Stimulated activated naive B cell treated with anti-CD40 and anti-IgM and Interleukin-4, amounts not matched to agents 10 μg/mL and 1 μg/mL and 100 μg/mL, for 72 hours (primary cell): ENCODE measurements around the gene PTPRJ.
A peak's percentile ranks its signal among the peaks of the same experiment; 100 is the strongest.

Experiments used
- ATAC-seq, 2 donors: fragments of 150-1000 bp; cut with Tn5 transposase; replicated peaks; 2 replicates each; pipeline ENCODE4 v1.10.0; 2021; ENCODE audit warnings: moderate library complexity in 1 of 2
- DNase-seq: peaks from one replicate; pipeline ENCODE4 v3.0.0; 2021
- H3K27ac Mint-ChIP-seq: one replicate; pipeline ENCODE4 v1.8.0; 2022; ENCODE audit warnings: mild to moderate bottlenecking, mixed read lengths
- H3K27me3 Mint-ChIP-seq, 2 donors: one replicate each; pipeline ENCODE4 v1.8.0; 2022; ENCODE audit warnings: mixed read lengths in 2 of 2
- H3K36me3 Mint-ChIP-seq, 2 donors: one replicate each; pipeline ENCODE4 v1.8.0; 2022; ENCODE audit warnings: mixed read lengths in 2 of 2, mild to moderate bottlenecking in 1 of 2
- H3K4me1 Mint-ChIP-seq, 2 donors: one replicate each; pipeline ENCODE4 v1.8.0; 2022; ENCODE audit warnings: mixed read lengths in 2 of 2, mild to moderate bottlenecking in 1 of 2
- H3K4me3 Mint-ChIP-seq, 2 donors: one replicate each; pipeline ENCODE4 v1.8.0; 2022; ENCODE audit warnings: mild to moderate bottlenecking in 2 of 2, mixed read lengths in 2 of 2, moderate library complexity in 1 of 2
- H3K9me3 Mint-ChIP-seq, 2 donors: one replicate each; pipeline ENCODE4 v1.8.0; 2022; ENCODE audit warnings: mixed read lengths in 2 of 2, mild to moderate bottlenecking in 1 of 2

The PTPRJ gene

GRCh38 chr11:48093795-48094642, 113.7 kb downstream of the PTPRJ start:
- Mint-ChIP-seq H3K4me3 (peak overlapping the region in 1 of 2 donors; percentile 6), H3K9me3 (no peaks in the 10 kb centered on the region), H3K27ac (peak overlapping the region; percentile 63), H3K27me3 (no peaks in the 10 kb centered on the region), H3K4me1 (peaks cover 42 to 69% of the 10 kb centered on the region in 2 donors), H3K36me3 (peaks cover 2 to 7% of the 10 kb centered on the region in 2 donors)
- ATAC-seq (peak; percentile 73 to 80), DNase-seq (peak; percentile 14)

GRCh38 chr11:48094643-48095339, 114.4 kb downstream of the PTPRJ start:
- Mint-ChIP-seq H3K4me1 (peaks cover 46 to 67% of the 10 kb centered on the region in 2 donors), H3K36me3 (peaks cover 2 to 7% of the 10 kb centered on the region in 2 donors), H3K27ac (peak overlapping the region; percentile 63), H3K4me3 (peak overlapping the region in 1 of 2 donors; percentile 6), H3K9me3 (no peaks in the 10 kb centered on the region), H3K27me3 (no peaks in the 10 kb centered on the region)
- no peak for DNase-seq
- ATAC-seq = no peak

- H3K9me3 Mint-ChIP-seq = no peaks in the 10 kb centered on the region
- H3K36me3 Mint-ChIP-seq = peaks cover 2 to 7% of the 10 kb centered on the region in 2 donors
- DNase-seq (no peak), ATAC-seq (no peak)
- no peak overlapping the region for H3K4me3 Mint-ChIP-seq
- no peaks in the 10 kb centered on the region for H3K27me3 Mint-ChIP-seq
- H3K4me1 Mint-ChIP-seq = peaks cover 38 to 59% of the 10 kb centered on the region in 2 donors
- H3K27ac Mint-ChIP-seq = no peak overlapping the region
These were observed 115.6 kb downstream of the PTPRJ start for GRCh38 chr11:48095779-48096470.

GRCh38 chr11:48096588-48097525, 116.5 kb downstream of the PTPRJ start:
- DNase-seq (no peak), ATAC-seq (no peak)
- Mint-ChIP-seq H3K9me3 (no peaks in the 10 kb centered on the region), H3K4me3 (no peak overlapping the region), H3K27ac (peak overlapping the region; percentile 77), H3K36me3 (peaks cover 2 to 7% of the 10 kb centered on the region in 2 donors), H3K4me1 (peaks cover 35 to 59% of the 10 kb centered on the region in 2 donors), H3K27me3 (no peaks in the 10 kb centered on the region)

- Mint-ChIP-seq H3K9me3 (no peaks in the 10 kb centered on the region), H3K4me3 (no peak overlapping the region), H3K27me3 (no peaks in the 10 kb centered on the region), H3K36me3 (peaks cover 2 to 7% of the 10 kb centered on the region in 2 donors), H3K4me1 (peaks cover 41 to 69% of the 10 kb centered on the region in 2 donors), H3K27ac (no peak overlapping the region)
- ATAC-seq (no peak), DNase-seq (no peak)
These were observed 117.7 kb downstream of the PTPRJ start for GRCh38 chr11:48098024-48098423.

DNA sequence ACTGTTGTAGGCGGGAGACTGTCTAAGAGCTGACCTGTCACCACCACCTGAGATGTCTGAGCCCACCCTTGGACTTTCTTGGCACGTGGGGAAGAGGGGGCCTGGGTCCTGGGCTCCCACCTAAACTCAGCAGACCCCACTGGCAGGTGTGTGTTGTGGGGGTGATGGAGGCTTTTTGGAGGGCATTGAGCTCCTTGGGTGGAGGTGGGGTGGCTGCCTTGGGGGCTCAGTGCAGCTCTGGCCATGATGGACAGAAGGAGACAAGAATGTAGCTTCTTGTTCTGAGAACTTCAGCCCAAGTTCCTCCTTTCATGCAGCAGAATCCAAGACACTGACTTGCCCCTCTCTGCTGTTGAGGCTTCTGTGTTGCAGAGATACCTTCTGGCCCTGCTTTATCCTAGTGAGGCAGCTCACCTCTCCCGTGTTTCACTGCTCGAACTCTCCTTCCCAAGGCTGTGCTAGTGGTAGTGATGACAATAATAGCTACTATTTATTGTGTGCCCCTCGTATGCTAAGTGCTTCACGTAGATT, 119.6 kb downstream of the PTPRJ start:
- no peak for DNase-seq
- no peak overlapping the region for H3K4me3 Mint-ChIP-seq
- peak overlapping the region; percentile 65 for H3K27ac Mint-ChIP-seq
- peaks cover 2 to 3% of the 10 kb centered on the region in 2 donors for H3K36me3 Mint-ChIP-seq
- ATAC-seq = no peak
- H3K4me1 Mint-ChIP-seq = peaks cover 40 to 70% of the 10 kb centered on the region in 2 donors
- H3K27me3 Mint-ChIP-seq = no peaks in the 10 kb centered on the region
- H3K9me3 Mint-ChIP-seq = no peaks in the 10 kb centered on the region

DNA sequence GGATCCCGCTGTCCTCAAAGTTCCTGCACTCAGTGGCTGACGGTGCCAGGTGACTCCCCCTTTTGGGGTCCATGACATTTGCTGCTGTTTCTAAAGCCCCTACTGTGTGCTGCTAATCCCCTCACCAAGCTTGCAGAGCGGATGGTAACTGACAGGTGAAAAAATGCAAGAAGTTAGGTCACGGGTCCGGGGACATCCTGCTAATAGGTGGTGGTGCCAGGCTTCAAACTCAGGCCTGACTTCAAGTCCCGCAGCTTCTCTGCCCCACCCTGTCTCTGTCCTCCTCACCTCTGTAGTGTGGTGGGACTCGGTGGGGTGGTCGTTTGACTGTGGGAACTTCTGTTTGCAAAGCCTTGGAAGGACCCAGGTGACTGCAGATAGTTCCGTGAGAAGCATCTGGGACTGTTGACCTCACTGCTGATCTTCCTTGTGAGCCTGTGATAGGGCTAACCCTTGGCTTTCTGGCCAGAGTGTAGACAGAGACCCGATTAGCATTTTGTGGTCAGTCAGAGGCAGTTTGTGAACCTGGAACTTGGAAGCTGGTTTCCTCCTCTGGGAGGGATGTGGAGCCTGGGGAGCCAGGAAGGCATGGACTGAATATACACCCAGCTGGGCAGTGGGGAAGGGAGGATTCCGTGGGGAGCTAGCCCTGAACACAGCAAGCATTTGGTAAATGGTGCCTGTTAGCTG, 120.8 kb downstream of the PTPRJ start:
- Mint-ChIP-seq H3K4me1 (peaks cover 44 to 72% of the 10 kb centered on the region in 2 donors), H3K27ac (peak overlapping the region; percentile 33), H3K36me3 (no peaks in the 10 kb centered on the region), H3K9me3 (no peaks in the 10 kb centered on the region), H3K4me3 (no peak overlapping the region), H3K27me3 (no peaks in the 10 kb centered on the region)
- DNase-seq = no peak
- no peak for ATAC-seq

DNA sequence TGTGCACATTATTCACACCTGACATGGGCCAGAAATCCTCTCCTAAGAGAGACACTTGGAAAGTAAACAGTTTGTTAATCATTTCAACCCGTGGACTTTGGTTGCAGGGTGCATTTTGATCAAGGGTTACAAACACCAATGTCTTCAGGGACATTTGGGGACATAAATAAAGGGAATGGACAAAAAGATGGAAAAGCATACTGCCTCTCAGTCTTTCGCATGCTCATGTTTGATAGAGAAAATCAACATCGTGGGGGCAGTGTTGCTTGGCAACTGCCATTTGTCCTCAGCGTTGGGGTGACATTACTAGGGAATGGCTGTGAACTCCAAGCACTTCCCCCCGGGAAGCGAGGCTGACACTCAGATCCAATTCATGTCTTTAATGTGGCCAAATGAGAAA, 121.6 kb downstream of the PTPRJ start:
- no peak overlapping the region for H3K27ac Mint-ChIP-seq
- no peaks in the 10 kb centered on the region for H3K36me3 Mint-ChIP-seq
- ATAC-seq (no peak), DNase-seq (no peak)
- H3K4me1 Mint-ChIP-seq = peaks cover 46 to 72% of the 10 kb centered on the region in 2 donors
- H3K27me3 Mint-ChIP-seq = no peaks in the 10 kb centered on the region
- H3K9me3 Mint-ChIP-seq = no peaks in the 10 kb centered on the region
- no peak overlapping the region for H3K4me3 Mint-ChIP-seq

DNA sequence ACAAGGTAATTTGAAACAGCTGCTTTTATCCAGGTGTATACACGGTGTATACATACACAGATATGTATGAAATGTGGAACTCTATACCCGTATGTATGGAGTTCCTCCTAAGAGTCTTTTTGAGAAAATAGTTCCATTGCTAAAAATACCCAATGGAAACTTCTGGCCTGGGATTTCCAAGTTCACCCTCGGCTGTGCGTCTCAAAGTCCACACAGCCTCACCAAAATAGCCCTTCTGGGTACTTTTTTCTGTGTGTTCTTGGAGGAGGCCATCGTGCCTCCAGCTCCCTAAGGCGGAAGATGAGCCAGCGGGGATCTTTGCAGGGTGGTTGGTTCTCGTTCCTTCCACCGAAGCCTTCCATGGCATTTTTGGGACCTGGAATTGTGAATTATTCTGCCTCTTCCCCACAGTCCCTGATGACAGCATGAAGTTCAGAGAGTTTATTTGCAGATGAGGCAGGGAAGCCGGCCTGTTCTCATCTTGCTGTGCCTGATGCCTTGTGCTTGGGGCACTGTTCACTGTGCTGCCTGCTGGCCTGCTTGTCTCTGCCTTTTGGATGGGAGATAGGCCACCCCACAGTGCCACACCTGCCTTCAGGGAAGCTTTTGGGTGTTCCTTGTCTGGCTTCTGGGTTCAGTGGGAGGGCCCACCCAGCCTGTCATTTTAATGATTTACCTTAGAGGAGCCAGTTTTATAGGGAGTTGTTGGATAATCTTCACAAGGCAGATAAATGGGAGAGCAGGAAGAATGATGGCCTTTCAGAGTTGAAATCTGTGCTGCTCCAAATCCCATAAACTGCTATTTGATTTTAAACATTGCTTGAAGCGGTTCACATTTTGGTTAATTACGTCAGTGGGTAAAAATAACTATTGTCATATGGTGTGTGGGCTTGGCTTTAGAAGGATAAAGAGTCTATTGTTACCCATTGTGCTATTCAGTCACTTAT, 123.5 kb downstream of the PTPRJ start:
- no peaks in the 10 kb centered on the region for H3K36me3 Mint-ChIP-seq
- H3K27me3 Mint-ChIP-seq = no peaks in the 10 kb centered on the region
- H3K27ac Mint-ChIP-seq = peak overlapping the region; percentile 62

GRCh38 chr11:48104568-48104924, 124.2 kb downstream of the PTPRJ start:
- no peak for ATAC-seq

More for the DNA sequence above, 123.5 kb downstream of the PTPRJ start:
- DNase-seq (no peak), ATAC-seq (no peak)
- Mint-ChIP-seq H3K4me3 (peak overlapping the region in 1 of 2 donors; percentile 2), H3K9me3 (no peaks in the 10 kb centered on the region), H3K4me1 (peaks cover 60 to 85% of the 10 kb centered on the region in 2 donors)

DNA sequence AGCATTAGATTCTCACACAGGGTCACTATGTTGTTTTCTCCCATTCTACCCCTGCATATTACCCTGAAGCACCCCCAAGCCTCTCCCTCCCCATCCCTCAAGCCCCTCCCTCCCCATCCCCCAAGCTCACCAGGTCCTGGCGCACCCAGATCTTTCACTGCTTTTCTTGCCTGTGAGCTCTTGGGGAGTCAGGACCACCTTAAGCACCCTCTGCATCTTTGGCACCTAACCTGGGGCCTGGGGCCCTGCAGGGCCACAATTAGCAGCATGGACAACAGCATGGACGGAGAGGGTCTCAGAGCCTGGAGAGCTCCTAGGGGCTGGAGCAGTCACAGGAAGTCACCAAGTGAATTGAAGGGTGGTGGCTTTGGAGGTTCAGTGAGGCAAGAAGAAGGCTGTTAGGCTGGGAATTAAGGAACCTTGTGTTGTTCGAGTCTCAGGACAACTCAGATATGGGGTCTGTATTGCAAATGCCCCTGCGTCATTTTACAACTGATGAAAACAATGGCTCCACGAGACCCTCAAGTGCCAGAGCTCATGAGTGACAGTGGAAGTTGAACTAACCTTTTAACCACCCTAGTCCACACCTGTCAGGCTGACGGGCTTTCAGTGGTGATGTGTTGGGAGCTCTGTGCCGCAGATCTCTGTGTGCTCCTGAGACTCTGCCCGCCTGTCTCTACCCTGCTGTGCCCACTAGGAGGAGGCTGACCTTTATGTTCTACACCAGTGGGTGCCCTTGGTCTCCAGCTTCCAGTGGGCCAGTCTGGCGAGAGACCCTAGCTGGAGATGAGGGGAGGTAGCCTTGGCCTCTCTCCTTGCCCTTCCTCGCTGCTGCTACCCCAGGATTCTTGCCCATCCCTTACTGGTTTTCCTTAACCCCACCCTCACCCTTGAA, 125.0 kb downstream of the PTPRJ start:
- H3K27me3 Mint-ChIP-seq = no peaks in the 10 kb centered on the region
- H3K4me3 Mint-ChIP-seq = peak overlapping the region in 1 of 2 donors; percentile 60
- ATAC-seq (no peak), DNase-seq (no peak)
- H3K4me1 Mint-ChIP-seq = peaks cover 55 to 81% of the 10 kb centered on the region in 2 donors
- no peaks in the 10 kb centered on the region for H3K9me3 Mint-ChIP-seq
- H3K27ac Mint-ChIP-seq = peak overlapping the region; percentile 48
- H3K36me3 Mint-ChIP-seq = no peaks in the 10 kb centered on the region

More at GRCh38 chr11:48104568-48104924, 124.2 kb downstream of the PTPRJ start:
- H3K36me3 Mint-ChIP-seq = no peaks in the 10 kb centered on the region
- H3K27me3 Mint-ChIP-seq = no peaks in the 10 kb centered on the region
- no peak overlapping the region for H3K4me3 Mint-ChIP-seq
- no peak overlapping the region for H3K27ac Mint-ChIP-seq
- no peaks in the 10 kb centered on the region for H3K9me3 Mint-ChIP-seq
- H3K4me1 Mint-ChIP-seq = peaks cover 60 to 87% of the 10 kb centered on the region in 2 donors
- no peak for DNase-seq
